HG03060 (cell line): Measurements from ENCODE around the gene UBE3C.
"Not testable (repeated sequence)": the region's sequence is repeated elsewhere in the genome, so short reads cannot be mapped to it uniquely, and the experiment has no call there.

ENCODE experiments used
- ATAC-seq: cut with Tn5 transposase; IDR thresholded peaks from one replicate; pipeline ENCODE4 v1.9.1; 2021; ENCODE audit warnings: low read depth, moderate number of reproducible peaks; ENCODE audit not compliant: unreplicated experiment

The UBE3C gene

DNA sequence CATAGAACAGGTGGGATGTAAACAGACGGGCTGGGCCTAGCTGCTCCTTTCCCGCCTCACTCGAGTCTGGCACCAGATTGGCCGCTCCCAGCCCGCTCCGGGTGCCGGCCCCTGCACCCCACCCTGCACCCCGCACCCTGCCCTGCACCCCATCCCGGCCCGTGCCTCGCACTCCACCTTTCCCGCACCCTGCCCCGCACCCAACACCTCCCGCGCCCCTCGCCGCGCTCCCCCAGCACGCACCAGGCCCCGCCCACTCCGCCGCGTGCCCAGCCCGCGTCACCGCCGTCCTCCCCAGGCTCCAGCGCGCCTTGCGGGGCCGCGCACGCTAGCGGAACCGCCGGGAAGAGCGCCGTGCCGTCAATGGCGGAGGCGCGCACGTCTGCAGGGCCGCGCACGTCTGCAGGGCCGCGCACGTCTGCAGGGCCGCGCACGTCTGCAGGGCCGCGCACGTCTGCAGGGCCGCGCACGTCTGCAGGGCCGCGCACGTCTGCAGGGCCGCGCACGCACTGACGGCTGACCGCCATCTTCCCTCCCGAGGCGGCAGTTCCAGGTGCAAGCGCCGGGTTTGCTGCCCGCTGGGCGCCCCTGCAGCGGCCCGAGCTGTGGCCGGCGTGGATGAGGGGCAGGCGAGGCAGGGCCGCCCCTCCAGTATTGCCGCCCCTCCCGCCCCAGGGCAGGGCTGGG lies at the start of gene UBE3C:
Gene UBE3C (plus strand): TSS at position 503 of the 687 bp plus-strand sequence. CDS start 347 bp downstream, outside the sequence.
- ATAC-seq: peak; percentile 44

- no peak for ATAC-seq
Observed at GRCh38 chr7:157089100-157089610, 49.6 kb upstream of the UBE3C start.

DNA sequence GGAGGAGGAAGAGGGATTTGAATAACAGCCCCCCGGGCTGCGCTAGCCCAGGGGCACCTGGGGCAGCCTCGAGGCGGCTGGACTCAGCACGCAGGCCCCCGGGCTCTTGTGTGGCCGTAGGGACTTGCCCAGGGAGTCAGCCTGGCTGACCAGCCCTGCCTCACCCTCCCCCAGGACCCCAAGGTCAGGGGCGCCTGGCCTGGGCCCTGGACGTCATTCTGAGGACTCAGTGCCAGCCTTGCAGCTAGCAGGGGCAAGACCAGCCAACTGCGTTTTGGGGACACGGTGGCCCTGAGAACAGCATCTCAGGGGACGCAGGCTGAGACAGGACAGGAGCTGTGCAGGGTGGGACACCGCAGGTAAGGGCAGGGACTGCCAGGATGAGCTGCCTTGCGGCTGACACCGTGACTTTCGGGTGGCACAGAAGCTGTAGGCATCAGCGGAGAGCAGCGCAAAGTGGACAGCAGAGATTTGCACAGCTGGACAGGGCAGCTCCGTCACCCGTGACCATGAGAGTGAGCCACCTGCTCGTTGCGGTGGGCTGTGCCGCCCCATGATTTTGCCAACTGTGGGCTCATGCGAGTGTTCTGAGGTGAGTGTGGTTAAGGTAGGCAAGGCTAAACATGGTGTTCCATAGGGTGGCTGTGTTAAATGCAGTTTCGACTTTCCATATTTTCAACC lies 48.1 kb upstream of the UBE3C start:
- no peak for ATAC-seq

DNA sequence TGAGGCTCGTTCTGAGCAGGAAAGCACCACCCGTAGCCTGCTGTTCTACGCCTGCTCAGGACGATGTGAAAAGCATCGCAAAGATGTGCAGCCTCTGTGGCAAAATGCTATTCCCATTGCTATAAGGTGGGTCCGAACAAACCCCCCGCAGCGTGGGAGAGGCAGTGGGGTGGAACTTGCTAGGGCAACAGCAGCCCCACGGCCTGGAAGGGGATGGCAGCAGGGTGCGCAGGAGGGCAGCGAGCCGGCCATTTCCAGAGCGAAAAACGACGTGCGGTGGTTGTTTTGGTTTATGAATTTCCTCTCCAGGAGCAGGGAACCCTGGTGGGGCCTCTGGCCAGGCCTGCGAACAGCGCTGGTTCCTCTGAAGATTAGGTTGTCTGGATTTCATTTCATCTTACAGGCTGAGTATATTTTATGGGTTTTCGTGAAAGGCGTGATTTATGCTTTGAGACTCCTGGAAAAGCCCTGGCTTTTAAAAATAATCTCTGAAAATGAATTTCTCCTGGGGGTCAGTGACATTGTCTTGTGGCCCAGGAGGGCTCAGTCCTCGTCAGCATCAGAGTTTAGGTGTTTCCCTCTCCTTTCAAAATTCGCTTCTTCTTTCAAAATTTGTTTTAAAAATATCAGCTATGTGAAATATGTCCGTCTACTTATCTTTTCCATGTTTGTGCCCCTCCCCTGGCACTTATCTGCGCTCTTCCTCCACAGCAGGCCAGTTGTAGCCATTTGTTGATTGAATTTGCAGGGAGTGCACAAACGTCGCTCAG lies 42.3 kb upstream of the UBE3C start:
- ATAC-seq: no peak

DNA sequence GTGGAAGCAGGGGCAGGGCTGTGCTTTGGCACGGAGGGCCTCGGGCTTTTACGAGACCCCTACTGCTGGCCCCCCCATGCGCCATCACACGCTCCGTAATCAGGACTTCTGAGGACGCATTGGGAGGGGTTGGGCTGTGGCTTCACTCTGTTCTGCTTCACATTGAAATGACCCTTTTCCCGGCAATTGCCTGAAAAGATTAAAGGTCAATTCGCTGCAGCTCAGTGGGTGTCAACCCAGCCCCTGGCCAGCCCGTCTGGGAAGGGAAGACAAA lies 41.7 kb upstream of the UBE3C start:
- no peak for ATAC-seq

GRCh38 chr7:157097569-157097968 lies 41.2 kb upstream of the UBE3C start:
- no peak for ATAC-seq

DNA sequence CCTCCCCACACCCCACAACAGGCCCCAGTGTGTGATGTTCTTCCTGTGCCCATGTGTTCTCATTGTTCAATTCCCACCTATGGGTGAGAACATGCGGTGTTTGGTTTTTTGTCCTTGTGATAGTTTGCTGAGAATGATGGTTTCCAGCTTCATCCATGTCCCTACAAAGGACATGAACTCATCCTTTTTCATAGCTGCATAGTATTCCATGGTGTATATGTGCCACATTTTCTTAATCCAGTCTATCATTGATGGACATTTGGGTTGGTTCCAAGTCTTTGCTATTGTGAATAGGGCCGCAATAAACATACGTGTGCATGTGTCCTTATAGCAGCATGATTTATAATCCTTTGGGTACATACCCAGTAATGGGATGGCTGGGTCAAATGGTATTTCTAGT lies 38.7 kb upstream of the UBE3C start:
- not testable (repeated sequence) for ATAC-seq

- not testable (repeated sequence) for ATAC-seq
Observed at GRCh38 chr7:157103641-157104040, 35.1 kb upstream of the UBE3C start.

- ATAC-seq: no peak
Observed at GRCh38 chr7:157111311-157111710, 27.4 kb upstream of the UBE3C start.

GRCh38 chr7:157112706-157113105 lies 26.0 kb upstream of the UBE3C start:
- ATAC-seq: no peak

GRCh38 chr7:157113607-157114006 lies 25.1 kb upstream of the UBE3C start:
- ATAC-seq: no peak

DNA sequence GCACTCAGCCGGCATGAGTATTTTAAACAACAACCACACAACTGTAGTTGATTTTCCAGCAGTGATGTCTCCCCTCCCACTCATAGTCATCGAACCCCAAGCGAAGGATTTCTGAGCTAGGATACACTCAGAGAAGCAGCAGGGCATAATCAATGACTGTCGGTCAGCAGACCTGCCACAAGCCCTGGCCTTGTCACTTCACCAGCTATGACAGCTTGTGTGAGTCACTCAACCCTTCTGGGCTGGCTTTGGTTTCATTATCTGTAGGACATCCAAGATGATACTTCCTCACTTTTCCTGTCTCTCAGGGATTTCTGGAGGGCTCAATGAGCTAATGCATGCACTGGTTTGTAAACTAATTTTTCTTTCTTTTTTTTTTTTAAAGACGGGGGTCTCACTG lies 22.0 kb upstream of the UBE3C start:
- ATAC-seq: no peak

- ATAC-seq: no peak
Observed at GRCh38 chr7:157117796-157118195, 20.9 kb upstream of the UBE3C start.

DNA sequence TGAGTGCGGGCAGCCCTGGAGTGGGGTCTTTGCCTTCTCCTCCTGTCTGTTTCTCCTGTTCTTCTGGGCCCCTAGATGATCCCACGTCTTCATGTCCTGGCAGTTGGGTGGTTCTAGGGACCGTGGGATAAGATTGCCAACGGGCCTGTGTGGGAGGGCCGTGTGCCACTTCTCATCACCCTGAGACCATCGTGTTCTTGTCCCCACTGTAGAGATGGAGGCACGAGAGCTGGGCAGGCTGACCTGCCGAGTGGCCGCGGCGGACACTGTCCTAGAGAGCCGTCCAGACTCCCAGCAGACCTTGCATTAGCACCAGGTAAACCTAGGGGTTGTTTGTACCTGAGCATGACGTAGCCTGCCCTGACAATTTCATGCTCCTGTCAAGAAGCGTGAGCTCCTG lies 18.5 kb upstream of the UBE3C start:
- no peak for ATAC-seq

DNA sequence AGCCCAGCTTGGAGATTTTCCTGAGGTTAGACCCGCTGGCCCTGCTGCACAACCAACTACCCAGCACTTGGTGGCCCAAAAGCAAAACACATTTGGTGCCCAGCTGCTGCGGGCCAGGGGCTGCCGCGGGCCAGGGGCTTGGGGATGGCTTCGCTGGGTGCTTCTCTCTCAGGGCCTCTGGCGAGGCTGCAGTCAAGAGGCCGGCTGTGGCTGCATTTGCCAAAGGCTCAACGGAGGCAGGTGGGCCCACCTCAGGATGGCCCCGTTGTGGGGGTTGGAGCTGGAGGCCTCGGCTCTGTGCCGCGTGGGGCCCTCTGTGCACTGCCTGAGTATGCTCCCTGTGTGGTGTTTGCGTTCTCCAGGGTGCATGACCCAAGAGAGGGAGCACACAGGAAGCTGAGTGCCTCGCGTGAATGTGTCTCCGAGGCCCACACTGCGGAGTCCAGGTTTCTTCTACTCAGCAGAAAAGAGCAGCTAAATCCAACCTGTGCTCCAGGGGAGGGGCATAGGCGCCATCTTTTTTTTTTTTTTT lies 17.5 kb upstream of the UBE3C start:
- ATAC-seq: no peak

DNA sequence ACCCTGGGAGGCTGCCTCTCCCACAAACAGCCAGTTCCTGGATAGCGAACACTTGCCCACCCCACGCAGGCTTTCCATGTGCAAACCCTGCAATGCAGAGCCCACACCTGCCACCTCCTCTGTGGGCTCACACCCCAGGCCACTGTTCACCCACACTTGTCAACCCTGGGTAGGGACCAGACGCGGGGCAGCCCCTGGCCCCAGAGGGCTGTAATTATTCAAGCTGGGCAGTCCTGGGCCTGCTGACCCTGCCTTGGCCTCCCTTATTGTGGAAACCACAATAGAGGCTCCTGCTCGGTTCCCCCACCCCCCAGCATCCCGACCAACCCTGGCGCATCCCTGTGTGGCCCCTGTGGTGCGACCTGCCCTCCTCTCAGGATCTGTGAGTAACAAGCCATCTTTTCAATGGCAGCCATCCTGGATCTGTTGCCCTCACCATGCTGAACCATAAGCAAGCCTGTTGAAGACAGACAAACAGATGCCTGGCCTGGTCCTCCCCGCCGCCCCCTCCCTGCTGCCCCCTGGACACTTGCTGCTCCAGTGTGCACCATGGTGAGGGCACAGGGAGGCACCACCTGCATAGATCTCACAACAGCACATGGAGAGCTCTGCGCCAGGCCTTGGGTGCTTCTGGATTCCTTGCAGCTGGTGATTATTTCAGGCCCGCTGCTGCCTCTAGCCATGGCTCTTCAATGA lies 15.8 kb upstream of the UBE3C start:
- ATAC-seq: no peak

DNA sequence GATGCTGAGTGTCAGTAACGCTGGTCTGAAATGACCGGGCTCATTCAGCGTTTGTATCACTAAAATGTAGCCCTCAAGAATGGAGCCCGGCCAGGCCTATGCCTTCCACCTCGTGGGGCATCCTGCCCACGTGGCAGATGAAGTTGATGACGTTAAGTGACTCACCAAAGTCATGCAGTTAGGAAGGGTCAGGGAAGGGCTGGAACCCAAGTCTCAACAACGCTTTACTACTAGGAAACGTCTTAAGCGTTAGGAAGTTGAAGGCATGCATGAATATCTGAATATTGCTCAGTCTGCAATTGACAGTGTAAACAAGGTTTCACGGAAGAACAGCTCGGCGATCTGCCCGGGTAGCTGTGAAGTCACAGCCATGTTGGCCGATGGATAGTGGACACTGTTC lies 14.0 kb upstream of the UBE3C start:
- ATAC-seq: no peak

DNA sequence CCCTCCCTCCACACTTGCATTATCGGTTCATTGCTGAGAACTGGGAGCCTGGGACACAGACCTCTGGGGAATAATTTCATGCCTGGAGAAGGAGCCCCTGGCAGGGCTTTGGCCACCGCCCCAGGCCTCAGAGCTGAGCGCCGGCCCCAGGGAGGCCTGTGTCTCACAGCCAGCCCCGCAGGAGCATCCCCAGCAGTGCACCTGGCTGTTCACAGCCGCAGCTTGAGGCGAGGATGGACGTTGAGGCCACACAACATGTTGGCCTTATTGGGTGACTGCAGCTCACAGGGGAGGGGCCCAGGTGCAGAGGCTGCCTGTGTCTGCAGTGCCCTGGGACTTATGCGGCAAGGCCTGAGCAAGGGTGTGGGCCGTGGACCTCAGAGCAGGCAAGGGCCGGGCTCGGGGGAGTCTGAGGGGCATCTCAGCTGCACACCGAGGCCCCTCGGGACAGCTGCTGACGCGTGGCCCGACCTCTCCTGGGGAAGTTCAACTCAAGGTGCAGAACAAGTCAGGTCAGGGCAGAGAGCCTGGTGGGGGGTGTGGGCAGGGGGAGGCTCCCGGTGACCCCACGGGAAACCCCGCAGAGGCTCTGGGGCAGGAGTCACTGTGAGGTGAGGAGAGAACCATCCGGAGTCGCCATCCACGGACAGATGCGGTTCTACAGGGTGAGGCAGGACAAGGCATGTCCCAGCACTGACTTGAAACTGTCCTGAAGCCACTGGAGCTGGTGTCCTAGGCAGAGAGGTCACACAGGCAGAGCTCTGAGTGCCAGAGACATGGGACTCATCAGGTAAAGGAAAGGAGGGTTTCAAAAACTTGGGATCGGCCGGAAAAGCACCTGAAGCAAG lies 13.1 kb upstream of the UBE3C start:
- no peak for ATAC-seq

DNA sequence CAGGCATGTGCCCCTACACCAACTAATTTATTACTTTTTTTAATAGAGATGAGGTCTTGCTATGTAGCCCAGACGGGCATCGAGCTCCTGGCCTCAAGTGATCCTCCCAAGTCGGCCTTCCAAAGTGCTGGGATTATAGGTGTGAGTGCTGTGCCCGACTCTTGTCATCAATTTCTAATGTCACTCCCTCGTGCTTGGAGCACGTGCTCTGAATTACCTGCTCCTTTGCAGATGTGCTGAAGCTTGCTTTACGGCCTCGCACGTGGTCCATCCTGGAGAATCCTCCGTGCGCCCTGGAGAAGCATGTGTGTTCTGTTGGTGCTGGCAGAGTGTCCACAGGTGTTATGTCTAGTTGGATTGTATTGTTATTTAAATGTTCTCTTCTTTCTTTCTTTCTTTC lies 11.8 kb upstream of the UBE3C start:
- ATAC-seq: no peak

DNA sequence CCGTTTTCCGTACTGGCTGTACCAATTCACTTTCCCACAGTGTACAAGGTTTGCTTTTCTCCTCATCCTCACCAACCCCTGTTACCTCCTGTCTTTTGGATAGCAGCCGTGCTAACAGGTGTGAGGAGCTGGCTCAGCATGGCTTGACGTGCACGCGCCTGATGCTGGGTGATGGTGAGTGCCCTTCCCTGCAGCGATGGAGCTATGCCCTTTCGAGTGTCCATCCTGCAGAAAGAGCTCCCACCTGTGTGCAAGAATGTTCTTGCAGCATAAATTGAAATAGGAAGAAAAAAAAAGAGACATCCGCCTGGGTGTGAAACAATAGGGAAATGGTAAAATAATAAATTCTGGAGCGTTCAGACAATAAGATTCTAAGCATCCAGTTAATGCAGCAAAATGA lies 9.5 kb upstream of the UBE3C start:
- ATAC-seq: no peak
